Right lobe of liver (tissue), 6 donors: Measurements from ENCODE around the gene COQ6. TPM values are rescaled to one million over a fixed set of nuclear protein-coding genes. Genes with fewer than 3 reads are reported as not detected.
"Not testable (repeated sequence)": the region's sequence is repeated elsewhere in the genome, so short reads cannot be mapped to it uniquely, and the experiment has no call there.

Experiments
- ATAC-seq, 4 donors: fragments of 200-7000 bp; cut with Tn5 transposase; one replicate each; pipeline ENCODE4 v1.9.1; 2020; ENCODE audit warnings: mild to moderate bottlenecking in 4 of 4, moderate library complexity in 4 of 4
- DNase-seq, 3 donors: peaks; one replicate each; pipeline ENCODE4 v3.0.0-alpha.2; 2020
- H3K27ac ChIP-seq, 3 donors: fragments of 200-600 bp; one replicate each; pipeline ENCODE4 v1.8.0; 2022
- H3K27me3 ChIP-seq, 2 donors: fragments of 200-600 bp; one replicate each; pipeline ENCODE4 v1.8.0; 2022
- H3K36me3 ChIP-seq, 4 donors: fragments of 200-600 bp; sonication (generic) in 1 of 4; one replicate each; pipeline versions ENCODE4 v1.5.1 to v1.8.0; 2017 to 2022; ENCODE audit warnings: control low read depth in 1 of 4
- H3K4me1 ChIP-seq, 4 donors: fragments of 200-600 bp; sonication (generic) in 1 of 4; one replicate each; pipeline versions ENCODE4 v1.5.1 to v1.8.0; 2017 to 2022; ENCODE audit warnings: control low read depth in 1 of 4
- H3K4me3 ChIP-seq, 3 donors: fragments of 200-600 bp; one replicate each; pipeline ENCODE4 v1.8.0; 2022
- H3K9me3 ChIP-seq, 4 donors: fragments of 200-600 bp; sonication (generic) in 1 of 4; one replicate each; pipeline versions ENCODE4 v1.5.1 to v1.8.0; 2017 to 2022; ENCODE audit warnings: control low read depth in 1 of 4
- CTCF ChIP-seq, 4 donors: fragments of 200-600 bp in 3 of 4; fragments of 450-650 bp in 1 of 4; IDR thresholded peaks; one replicate each; pipeline versions ENCODE4 v1.5.1 to v1.8.0; 2016 to 2022; ENCODE audit warnings: antibody characterized with exemption in 4 of 4, mild to moderate bottlenecking in 2 of 4
- POLR2A ChIP-seq: fragments of 450-650 bp; IDR thresholded peaks from one replicate; pipeline ENCODE4 v1.6.1; 2017; ENCODE audit warnings: antibody characterized with exemption, mild to moderate bottlenecking
- WGBS: methylation state at CpG from one replicate; pipeline ENCODE4 v1.1.6; 2018; ENCODE audit warnings: low coverage, low lambda C conversion rate; ENCODE audit not compliant: insufficient coverage; ENCODE audit errors: missing lambda C conversion rate; 5-methylcytosine and 5-hydroxymethylcytosine counted together
- intact Hi-C, 2 donors: fragments of 100-400 bp; cut with DNase I; formaldehyde crosslinking; loops; one replicate each; pipeline versions ENCODE4 v1.11.2 to v1.14.1; 2022
- small RNA-seq, 2 experiments: library from RNA; depleted of rRNA; stranded (forward); fragments of <200 nt; gene quantifications; one replicate each; pipeline ENCODE3, GENCODE V24; 2016
- total RNA-seq, 6 experiments: library from RNA; depleted of rRNA in 2 of 6; stranded (reverse); fragments of >200 nt in 2 of 6; fragmentation: NEBNext Ultra II Directional in 3 of 6; extraction: Animal tissue kit (Norgen Biotek cat#: 25700) in 3 of 6; gene quantifications; one replicate each; pipeline versions ENCODE4 v1.1.0 to v1.2.4, GENCODE V29; 2016 to 2023
- donor health status: DM: no; HTN: yes; CAD: no.
- donor health status: DM: no; HTN: no; CAD: no.
- donor health status: DM: no; HTN: no; CAD: no.
- donor health status: DM: no; HTN: yes; CAD: no.
- donor health status: DM: no; HTN: yes; CAD: no.

COQ6 gene
- total RNA-seq, 6 experiments from 2014 or later = 11.6 to 60.9 (median 16.8) TPM

DNA sequence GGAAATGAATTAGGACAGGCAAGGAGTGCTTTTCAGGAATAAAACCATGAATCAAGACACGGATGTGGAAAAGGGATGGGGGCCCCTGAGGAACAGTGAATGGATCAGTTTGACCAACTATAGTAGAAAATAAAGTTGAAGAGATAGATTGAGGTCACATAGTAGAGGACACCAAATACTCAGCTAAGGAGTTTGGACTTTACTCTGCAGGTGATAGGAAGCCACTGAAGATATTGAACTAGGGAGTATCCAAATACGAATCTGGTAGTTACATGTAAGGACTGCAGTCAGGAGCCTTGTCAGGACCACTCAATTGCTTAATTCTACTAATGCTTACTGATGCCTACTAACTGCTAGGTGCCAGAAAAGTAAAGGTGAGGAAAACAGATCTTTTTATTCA lies 48.6 kb downstream of the COQ6 start:
- peak overlapping the region in 2 of 3 donors; percentile 93 to 95 for H3K27ac ChIP-seq
- TF ChIP-seq CTCF (IDR thresholded peaks at IDR 0.05) (no peak), POLR2A (no peak)
- WGBS = 34% methylated on average over 2 of the region's 2 CpGs
- H3K4me1 ChIP-seq = peaks cover 0 to 35% (median 14%) of the 10 kb centered on the region in 4 donors
- peak; percentile 34 to 43 (median 40) for ATAC-seq
- no peaks in the 10 kb centered on the region for H3K36me3 ChIP-seq
- intact Hi-C loops = no loop called here
- H3K4me3 ChIP-seq = no peak overlapping the region
- H3K9me3 ChIP-seq = no peaks in the 10 kb centered on the region
- no peak for DNase-seq
- no peaks in the 10 kb centered on the region for H3K27me3 ChIP-seq

- H3K4me1 ChIP-seq, H3K27me3 ChIP-seq, DNase-seq, H3K4me3 ChIP-seq, ATAC-seq, H3K27ac ChIP-seq, H3K9me3 ChIP-seq, intact Hi-C loops: not testable (repeated sequence)
- peaks cover 0 to 14% (median 2%) of the 10 kb centered on the region in 4 donors for H3K36me3 ChIP-seq
- 95% methylated on average over 3 of the region's 3 CpGs for WGBS
Observed at GRCh38 chr14:74005664-74006063, 55.6 kb downstream of the COQ6 start.

DNA sequence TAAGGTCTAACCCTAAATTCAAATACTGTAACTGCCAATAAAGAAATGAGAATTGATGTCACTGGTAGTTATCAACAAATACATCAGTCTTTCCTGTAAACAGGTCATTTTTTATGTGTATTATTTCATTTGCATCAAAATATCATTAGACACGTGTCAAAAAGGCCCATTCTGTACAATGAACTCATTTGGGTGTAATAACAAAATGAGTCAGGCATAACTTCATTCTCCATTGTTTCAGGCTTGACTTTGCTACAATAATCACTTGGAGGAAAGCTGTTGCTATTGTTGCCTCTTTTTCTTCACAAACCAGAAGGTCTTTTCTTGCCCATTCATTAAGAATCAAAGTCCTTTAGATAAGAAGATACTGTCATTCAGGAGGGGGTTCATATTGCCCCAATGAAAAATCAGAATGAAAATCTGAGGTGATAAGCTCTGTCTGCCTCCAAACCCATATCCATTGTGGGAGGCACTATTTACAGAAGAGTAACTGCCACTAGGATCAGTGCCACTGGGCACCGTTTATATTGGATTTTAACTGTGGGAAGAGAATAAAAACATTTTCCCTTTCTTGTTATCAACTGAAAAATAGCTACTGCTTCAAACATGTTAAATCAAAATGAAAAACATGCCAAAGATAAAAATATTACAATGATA lies 58.9 kb downstream of the COQ6 start:
- Histone ChIP-seq H3K9me3 (no peaks in the 10 kb centered on the region), H3K27me3 (no peaks in the 10 kb centered on the region), H3K36me3 (peaks cover 0 to 25% (median 4%) of the 10 kb centered on the region in 4 donors), H3K27ac (no peak overlapping the region), H3K4me1 (peaks cover 0 to 5% (median 2%) of the 10 kb centered on the region in 4 donors), H3K4me3 (no peak overlapping the region)
- intact Hi-C loops = no loop called here
- 69% methylated on average over 2 of the region's 2 CpGs for WGBS
- DNase-seq = no peak
- ATAC-seq = no peak
- no peak for TF ChIP-seq POLR2A
- TF ChIP-seq CTCF (IDR thresholded peaks at IDR 0.05) = no peak

Small RNAs within 50 kb of the gene (small RNA-seq; reads per million reads assigned to genes)
- gene AC005480.2 = 0 reads per million in 2 experiments
- 0 reads per million in 2 experiments for gene RF00019

Other genes starting within 250 kb of the COQ6 start
- gene PNMA1, start 235.9 kb upstream of the COQ6 start, total RNA-seq = 1 to 10 TPM; 1.7 to 7.6 (median 3.7) TPM
- 10 to 100 TPM in 4 of 6 experiments, 1 to 10 TPM in 2; 8.0 to 22.4 (median 12.4) TPM for gene PTGR2, start 98.5 kb upstream of the COQ6 start, total RNA-seq
- gene ZNF410, start 63.4 kb upstream of the COQ6 start, total RNA-seq = 10 to 100 TPM; 14.9 to 20.8 (median 18.3) TPM
- gene FAM161B, start 208 bp upstream of the COQ6 start, total RNA-seq = 1 to 10 TPM; 1.3 to 2.3 (median 1.5) TPM
- gene ENTPD5, start 69.0 kb downstream of the COQ6 start, total RNA-seq = 100 to 1,000 TPM in 4 of 6 experiments, 10 to 100 TPM in 2; 96.6 to 334 (median 150) TPM
- gene BBOF1, start 69.0 kb downstream of the COQ6 start, total RNA-seq = 1 to 10 TPM in 5 of 6 experiments, under 1 TPM in 1; 0.81 to 3.3 (median 1.3) TPM
- gene ALDH6A1, start 134.2 kb downstream of the COQ6 start, total RNA-seq = 100 to 1,000 TPM in 5 of 6 experiments, 10 to 100 TPM in 1; 99.1 to 449 (median 221) TPM
- gene LIN52, start 134.7 kb downstream of the COQ6 start, total RNA-seq = 10 to 100 TPM in 1 of 6 experiments, 1 to 10 TPM in 5; 2.3 to 59.5 (median 4.8) TPM